K562 (cell line): ENCODE measurements around the gene ZKSCAN4. TPM values are rescaled to one million over a fixed set of nuclear protein-coding genes. Genes with fewer than 3 reads are reported as not detected.

Source experiments
- ATAC-seq: fragments of 200-7000 bp; cut with Tn5 transposase; 3 replicates; pipeline ENCODE4 v1.9.1; 2020; ENCODE audit warnings: moderate library complexity
- BruUV-seq: library from RNA; stranded (reverse); fragments of 400-500 nt; replicated peaks from 2 replicates; lab custom pipeline; 2021; lab: Mats Ljungman, UMichigan
- CTCF ChIA-PET: fragments of 300-600 bp; formaldehyde crosslinking; extraction: SDS; loops from one replicate; lab custom pipeline; 2021; ENCODE audit warnings: low intra/inter-chr PET ratio; lab: Yijun Ruan, JAX
- POLR2A ChIA-PET: fragments of 300-600, 350-650 bp; sonication (Branson Sonifier 250); formaldehyde crosslinking; extraction: SDS; loops from one replicate; lab custom pipeline; 2021; ENCODE audit warnings: antibody characterized with exemption, inconsistent platforms; lab: Yijun Ruan, JAX
- DNase-seq, 4 experiments: peaks; one replicate each; pipeline versions ENCODE4 v3.0.0 to v3.0.0-alpha.2; 2011 to 2018; ENCODE audit warnings: low spot score in 3 of 4, mixed read lengths in 3 of 4; ENCODE audit errors: extremely low read depth in 1 of 4
- FAIRE-seq: peaks from 2 replicates; lab custom pipeline; 2011; peaks lifted over from hg19 to GRCh38; lab: Jason Lieb, UNC
- H2AFZ ChIP-seq: 2 replicates; pipeline ENCODE4 v1.6.0; 2011; ENCODE audit warnings: low read depth, low read length, control low read depth, inconsistent platforms
- H3K27ac ChIP-seq: fragments of 200-600 bp; 3 replicates; pipeline ENCODE4 v1.8.0; 2011; ENCODE audit warnings: low read depth, mild to moderate bottlenecking, control low read depth, inconsistent platforms, low read length, moderate library complexity, mixed read lengths; ENCODE audit errors: extremely low read depth
- H3K27me3 ChIP-seq, 2 experiments: fragments of 300-600 bp in 1 of 2; 2 replicates in 1 of 2; 3 replicates in 1 of 2; pipeline versions ENCODE4 v1.6.0 to v1.8.0; 2011; ENCODE audit warnings: inconsistent platforms in 2 of 2, low read length in 2 of 2, mild to moderate bottlenecking in 1 of 2, mixed read lengths in 1 of 2, moderate library complexity in 1 of 2; ENCODE audit not compliant: control insufficient read depth in 2 of 2, insufficient read depth in 2 of 2
- H3K36me3 ChIP-seq: fragments of 300-600 bp; 3 replicates; pipeline ENCODE4 v1.8.0; 2011; ENCODE audit warnings: mild to moderate bottlenecking, low read length, inconsistent platforms; ENCODE audit not compliant: control insufficient read depth, insufficient read depth
- H3K4me1 ChIP-seq, 2 experiments: fragments of 200-600 bp in 1 of 2; replicated peaks in 1 of 2; 2 replicates in 1 of 2; 3 replicates in 1 of 2; pipeline versions ENCODE4 v1.5.1 to v1.8.0; 2011; ENCODE audit warnings: inconsistent platforms in 2 of 2, low read length in 2 of 2, mild to moderate bottlenecking in 1 of 2, mixed read lengths in 1 of 2, moderate library complexity in 1 of 2; ENCODE audit not compliant: control insufficient read depth in 2 of 2, insufficient read depth in 2 of 2
- H3K4me2 ChIP-seq: 2 replicates; pipeline ENCODE4 v1.6.1; 2011; ENCODE audit warnings: low read length, control low read depth, inconsistent platforms, mixed read lengths; ENCODE audit not compliant: insufficient read depth
- H3K4me3 ChIP-seq: fragments of 200-600 bp; sonication (generic), shearing (Covaris generic); 2 replicates; pipeline ENCODE4 v1.5.1; 2016; ENCODE audit warnings: control low read depth, inconsistent platforms
- H3K79me2 ChIP-seq: fragments of 200-600 bp; 3 replicates; pipeline ENCODE4 v1.8.0; 2011; ENCODE audit warnings: low read length, inconsistent platforms; ENCODE audit not compliant: control insufficient read depth, insufficient read depth
- H3K9ac ChIP-seq, 2 experiments: 2 replicates each; pipeline versions ENCODE4 v1.6.0 to v1.6.1; 2011; ENCODE audit warnings: low read depth in 2 of 2, low read length in 2 of 2, control low read depth in 1 of 2, inconsistent platforms in 1 of 2, mild to moderate bottlenecking in 1 of 2, mixed read lengths in 1 of 2; ENCODE audit not compliant: insufficient read depth in 1 of 2
- H3K9me1 ChIP-seq: one replicate; pipeline ENCODE4 v1.6.0; 2011; ENCODE audit warnings: inconsistent platforms, mild to moderate bottlenecking, low read length, moderate library complexity; ENCODE audit not compliant: control insufficient read depth, insufficient read depth
- H3K9me3 ChIP-seq: replicated peaks from 2 replicates; pipeline ENCODE4 v1.5.1; 2011; ENCODE audit warnings: low read depth, low read length, inconsistent platforms; ENCODE audit not compliant: control insufficient read depth, insufficient read depth
- H4K20me1 ChIP-seq: replicated peaks from 2 replicates; pipeline ENCODE4 v1.6.1; 2011; ENCODE audit warnings: low read length, inconsistent platforms, mixed read lengths; ENCODE audit not compliant: control insufficient read depth, insufficient read depth
- ARID3A ChIP-seq: IDR thresholded peaks from 2 replicates; pipeline ENCODE4 v1.6.1; 2012; ENCODE audit warnings: low read depth, low read length, improper control_type of control experiment, borderline replicate concordance
- CXXC5 ChIP-seq: fragments of 250-450 bp; sonication (Bioruptor Pico); IDR thresholded peaks from 2 replicates; pipeline ENCODE4 v1.8.0; 2022; ENCODE audit warnings: inconsistent platforms, mild to moderate bottlenecking, moderate library complexity
- FIP1L1 ChIP-seq: fragments of 200-400 bp; formaldehyde crosslinking; IDR thresholded peaks from 2 replicates; pipeline ENCODE4 v1.6.1; 2018; ENCODE audit warnings: mild to moderate bottlenecking, low read depth, low read length; ENCODE audit not compliant: poor library complexity, severe bottlenecking
- GTF2B ChIP-seq: IDR thresholded peaks from 2 replicates; pipeline ENCODE4 v1.6.1; 2011; ENCODE audit not compliant: insufficient read length; ENCODE audit errors: extremely low read depth
- ZNF699 ChIP-seq: fragments of 250-450 bp; sonication (Bioruptor Pico); IDR thresholded peaks from 2 replicates; pipeline ENCODE4 v1.8.0; 2021; ENCODE audit warnings: mild to moderate bottlenecking, moderate library complexity; ENCODE audit not compliant: insufficient replicate concordance
- WGBS: fragments of 100-300 bp; shearing (Covaris generic); methylation state at CpG from one replicate; pipeline ENCODE4 v1.1.6; 2016; ENCODE audit warnings: low coverage, mixed read lengths; ENCODE audit not compliant: insufficient coverage; ENCODE audit errors: missing lambda C conversion rate; 5-methylcytosine and 5-hydroxymethylcytosine counted together
- in situ Hi-C: fragments of 300-500 bp; cut with MboI; formaldehyde crosslinking; loops from 4 replicates; pipeline ENCODE4 v1.15.0; 2018; ENCODE audit warnings: inconsistent platforms, mixed read lengths
- intact Hi-C: fragments of 100-400 bp; cut with micrococcal nuclease; formaldehyde crosslinking; loops from 2 replicates; pipeline ENCODE4 v1.14.2; 2022
- polyA plus RNA-seq, 8 experiments: library from polyadenylated mRNA; depleted of rRNA in 4 of 8; stranded (reverse) in 5 of 8; unstranded in 3 of 8; fragments of >200 nt; fragmentation: Nextera tagmentation in 2 of 8; fragmentation: Illumina TruSeq in 1 of 8; extraction: Ambion mirVana in 2 of 8; extraction: Trizol in 1 of 8; gene quantifications; 2 replicates each; pipeline versions ENCODE4 v1.2.1 to v1.2.3, GENCODE V29; 2011 to 2014; ENCODE audit warnings: inconsistent platforms in 1 of 8, missing spikeins in 1 of 8
- total RNA-seq, 7 experiments: library from RNA; depleted of rRNA in 6 of 7; stranded (reverse); fragments of >200 nt in 6 of 7; fragmentation: Illumina TruSeq in 2 of 7; extraction: Trizol in 2 of 7; gene quantifications; 2 replicates each; pipeline versions ENCODE4 v1.2.1 to v1.2.3, GENCODE V29; 2011 to 2021; ENCODE audit warnings: low replicate concordance in 1 of 7
- TF ChIP-seq, protein P1 (sequence below): sonication (generic); formaldehyde crosslinking; IDR thresholded peaks from 2 replicates; pipeline ENCODE4 v1.8.1; 2023; ENCODE audit warnings: mild to moderate bottlenecking, missing genetic modification reagents

The ZKSCAN4 gene
- total and polyA plus RNA-seq, 9 of the 15 experiments (the other 6 are each of a cell fraction or from before 2014, with no cell fraction given) = 1.2 to 5.3 (median 4.7) TPM

DNA sequence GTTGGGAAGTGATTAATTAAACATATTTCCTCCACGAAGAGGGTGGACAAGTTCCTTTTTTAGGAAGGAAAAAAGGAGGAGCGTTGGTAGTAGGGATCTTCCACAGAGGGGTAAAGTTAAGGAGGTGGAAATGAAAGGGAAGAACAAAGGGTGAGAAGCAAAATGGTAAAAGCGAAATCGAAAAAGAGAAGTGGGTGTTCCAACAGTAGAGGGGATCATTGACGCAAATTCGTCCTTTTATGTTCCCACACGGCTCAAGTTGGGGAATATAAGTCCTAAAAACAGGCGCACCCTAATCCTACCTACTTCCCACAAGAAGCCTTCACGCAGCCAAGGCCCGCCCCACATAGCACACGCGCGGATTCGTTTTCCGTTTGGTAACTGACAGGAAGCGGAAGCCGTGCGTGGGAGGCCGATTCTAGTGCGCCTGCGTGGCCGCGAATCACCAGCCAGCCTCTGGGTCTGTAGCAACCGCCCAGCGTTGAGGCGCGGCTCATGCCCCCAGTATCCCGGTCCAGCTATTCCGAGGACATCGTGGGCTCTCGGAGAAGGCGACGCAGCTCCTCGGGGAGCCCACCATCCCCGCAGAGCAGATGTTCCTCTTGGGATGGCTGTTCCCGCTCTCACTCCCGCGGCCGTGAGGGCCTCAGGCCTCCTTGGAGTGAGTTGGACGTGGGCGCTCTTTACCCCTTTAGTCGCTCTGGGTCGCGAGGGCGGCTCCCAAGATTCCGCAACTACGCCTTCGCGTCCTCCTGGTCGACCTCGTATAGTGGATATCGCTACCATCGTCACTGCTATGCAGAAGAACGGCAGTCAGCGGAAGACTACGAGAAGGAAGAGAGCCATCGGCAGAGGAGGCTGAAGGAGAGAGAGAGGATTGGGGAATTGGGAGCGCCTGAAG lies 7.1 kb upstream of the ZKSCAN4 start, which contains the start of gene NKAPL:
Gene NKAPL (plus strand): TSS at position 421 of the 901 bp plus-strand sequence. CDS start 75 bp downstream, at position 496.
- no peak within 1 kb of the TSS for H3K27ac ChIP-seq
- FAIRE-seq = no peak
- peak within 1 kb of the TSS; percentile 30; the same call in 1 of the 2 replicates for H2AFZ ChIP-seq
- no peaks in the 10 kb centered on the region for H3K27me3 ChIP-seq
- intact Hi-C loops = no loop called here
- no peaks in the 10 kb centered on the region for H4K20me1 ChIP-seq
- TF ChIP-seq ZNF699 (CRISPR knock-in tag) (no peak), ARID3A (no peak), GTF2B (no peak), CXXC5 (CRISPR knock-in tag) (no peak), FIP1L1 (peak; percentile 30)
- TF ChIP-seq, protein P1, sequence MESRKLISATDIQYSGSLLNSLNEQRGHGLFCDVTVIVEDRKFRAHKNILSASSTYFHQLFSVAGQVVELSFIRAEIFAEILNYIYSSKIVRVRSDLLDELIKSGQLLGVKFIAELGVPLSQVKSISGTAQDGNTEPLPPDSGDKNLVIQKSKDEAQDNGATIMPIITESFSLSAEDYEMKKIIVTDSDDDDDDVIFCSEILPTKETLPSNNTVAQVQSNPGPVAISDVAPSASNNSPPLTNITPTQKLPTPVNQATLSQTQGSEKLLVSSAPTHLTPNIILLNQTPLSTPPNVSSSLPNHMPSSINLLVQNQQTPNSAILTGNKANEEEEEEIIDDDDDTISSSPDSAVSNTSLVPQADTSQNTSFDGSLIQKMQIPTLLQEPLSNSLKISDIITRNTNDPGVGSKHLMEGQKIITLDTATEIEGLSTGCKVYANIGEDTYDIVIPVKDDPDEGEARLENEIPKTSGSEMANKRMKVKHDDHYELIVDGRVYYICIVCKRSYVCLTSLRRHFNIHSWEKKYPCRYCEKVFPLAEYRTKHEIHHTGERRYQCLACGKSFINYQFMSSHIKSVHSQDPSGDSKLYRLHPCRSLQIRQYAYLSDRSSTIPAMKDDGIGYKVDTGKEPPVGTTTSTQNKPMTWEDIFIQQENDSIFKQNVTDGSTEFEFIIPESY (CRISPR knock-in tag) = peak; percentile 93
- TF ChIP-seq, all 486 proteins: peak for 2
- no peaks in the 10 kb centered on the region for H3K36me3 ChIP-seq
- in situ Hi-C loops = no loop called here
- no peak within 1 kb of the TSS for H3K9ac ChIP-seq
- H3K4me3 ChIP-seq = no peak within 1 kb of the TSS
- H3K4me1 ChIP-seq = peaks cover 1 to 4% of the 10 kb centered on the region in 2 experiments; a peak in 1 of 5 replicates
- DNase-seq (no peak), ATAC-seq (no peak)
- no peaks in the 10 kb centered on the region for H3K9me3 ChIP-seq
- H3K9me1 ChIP-seq = no peaks in the 10 kb centered on the region
- ChIA-PET CTCF (no interaction called here), POLR2A (interaction anchor here (1.7 kb wide), 1 partner anchor 15 kb away, joined by 3 read pairs; no protein-coding TSS in a partner anchor)
- H3K4me2 ChIP-seq = no peak within 1 kb of the TSS
- no TSS peak for BruUV-seq
- H3K79me2 ChIP-seq = no peaks in the 10 kb centered on the region
- WGBS = 89% methylated on average over 57 of the region's 58 CpGs
